Right forelimb (tissue), 1 donor: ENCODE measurements around the gene CPNE4.

ENCODE experiments used
- DNase-seq: peaks from one replicate; pipeline ENCODE4 v3.0.0-alpha.2; 2018

CPNE4 gene

DNA sequence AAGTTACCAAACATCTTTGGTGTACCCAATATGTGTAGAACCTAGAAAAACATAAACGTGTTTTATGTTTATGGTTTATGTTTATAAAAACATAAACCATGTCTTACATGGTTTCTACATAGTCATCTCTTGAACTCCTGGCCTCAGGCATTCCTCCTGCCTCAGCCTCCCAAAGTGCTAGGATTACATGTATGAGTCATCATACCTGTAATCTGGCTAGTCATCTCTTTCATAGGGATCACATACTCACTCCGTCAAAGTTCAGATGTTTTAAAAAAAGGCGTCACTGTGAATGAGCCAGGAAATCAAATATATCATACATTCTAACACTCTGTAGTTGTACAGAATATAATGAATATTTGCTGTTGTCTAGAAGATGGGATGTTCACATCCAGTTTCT lies 178.6 kb downstream of the CPNE4 start:
- DNase-seq = no peak

DNA sequence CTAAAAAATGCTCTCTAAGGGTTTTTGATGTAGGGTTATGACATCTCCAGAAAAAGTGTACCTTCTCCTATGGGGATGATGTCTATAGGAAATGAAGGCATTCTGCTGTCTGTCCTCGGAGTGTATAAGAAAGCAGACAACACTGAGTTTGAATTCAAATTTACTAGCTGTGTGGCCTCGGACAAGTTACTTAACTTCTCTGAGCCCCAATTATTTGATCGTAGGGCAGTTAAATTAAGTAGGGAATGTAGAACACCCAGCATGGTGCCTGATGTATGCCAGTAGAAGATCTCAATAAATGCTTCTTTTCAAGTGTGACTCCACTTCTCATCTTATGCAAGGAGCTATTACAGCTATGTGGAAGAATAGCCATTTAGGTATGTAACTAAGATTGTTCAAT lies 184.6 kb downstream of the CPNE4 start:
- no peak for DNase-seq

DNA sequence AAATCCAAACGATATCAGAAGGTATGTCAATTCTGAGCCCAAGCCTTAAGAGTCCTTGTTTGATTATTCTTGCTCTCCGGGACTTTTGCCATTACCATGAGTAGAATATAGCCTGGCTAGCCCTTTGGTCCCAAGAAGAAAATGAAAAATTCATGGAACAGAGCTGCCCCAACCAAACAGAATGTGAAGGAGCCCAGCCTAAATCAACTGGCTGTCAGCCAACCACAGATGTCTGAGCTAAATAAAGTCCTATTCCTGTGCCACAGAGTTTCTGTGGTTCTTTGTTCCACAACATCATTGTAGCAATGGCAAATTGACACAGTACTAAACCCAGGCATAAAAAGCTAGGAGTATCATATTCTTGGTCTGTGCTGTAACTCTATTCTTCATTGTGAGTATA lies 185.2 kb downstream of the CPNE4 start:
- DNase-seq = no peak

DNA sequence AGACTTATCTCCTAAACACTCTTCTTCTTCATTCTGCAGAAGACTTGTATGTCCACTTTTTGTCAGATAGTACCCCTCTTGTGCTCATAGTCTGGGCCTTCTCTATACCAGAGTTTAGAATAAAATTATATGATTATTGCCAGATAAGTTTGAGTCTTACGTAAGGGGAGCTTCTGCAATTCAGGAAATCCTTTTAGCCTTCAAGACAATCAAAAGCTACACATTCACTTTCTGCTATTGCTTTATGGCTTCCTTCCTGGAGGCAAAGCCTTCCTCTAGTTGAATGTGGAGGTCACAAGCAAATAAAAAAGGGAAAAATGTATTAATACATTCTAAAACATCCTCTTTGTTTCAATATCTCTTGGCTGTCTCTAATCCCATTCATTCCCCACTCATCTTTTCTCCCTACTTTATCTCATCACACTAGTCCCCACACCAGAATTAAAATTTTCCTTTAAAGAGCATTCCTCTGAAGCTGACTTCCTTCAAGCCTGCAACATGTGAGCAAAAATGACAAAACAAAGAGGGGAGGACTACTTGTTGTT lies 186.8 kb downstream of the CPNE4 start:
- no peak for DNase-seq

DNA sequence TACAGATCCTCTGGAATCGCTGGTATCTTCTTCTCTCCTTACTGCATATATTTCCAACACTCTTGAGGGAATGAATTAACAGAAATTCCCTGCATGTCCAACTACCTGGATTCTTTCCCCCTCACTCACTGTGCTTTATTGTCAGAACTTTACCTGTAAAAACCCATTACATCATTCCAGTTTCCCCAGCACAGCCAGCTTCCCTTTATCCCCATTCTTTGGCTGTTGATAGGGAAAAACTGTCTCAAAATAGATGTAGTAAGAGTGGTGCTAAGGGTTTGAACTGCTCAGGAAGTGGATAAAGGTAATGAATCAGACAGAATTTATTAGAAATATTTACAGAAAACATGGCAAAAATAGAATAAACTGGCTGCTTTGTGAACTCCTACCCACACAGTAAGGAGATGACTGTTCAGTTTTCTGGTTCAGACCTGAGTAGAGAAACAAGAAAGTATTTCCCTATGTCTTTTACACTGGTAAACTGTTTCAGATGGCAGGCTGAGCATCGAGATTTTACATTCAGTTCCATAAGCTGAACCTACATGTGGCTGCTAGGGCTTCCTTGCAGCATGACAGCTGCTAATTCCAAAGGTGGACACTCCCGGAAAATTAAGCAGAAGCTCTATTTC lies 188.4 kb downstream of the CPNE4 start:
- no peak for DNase-seq

DNA sequence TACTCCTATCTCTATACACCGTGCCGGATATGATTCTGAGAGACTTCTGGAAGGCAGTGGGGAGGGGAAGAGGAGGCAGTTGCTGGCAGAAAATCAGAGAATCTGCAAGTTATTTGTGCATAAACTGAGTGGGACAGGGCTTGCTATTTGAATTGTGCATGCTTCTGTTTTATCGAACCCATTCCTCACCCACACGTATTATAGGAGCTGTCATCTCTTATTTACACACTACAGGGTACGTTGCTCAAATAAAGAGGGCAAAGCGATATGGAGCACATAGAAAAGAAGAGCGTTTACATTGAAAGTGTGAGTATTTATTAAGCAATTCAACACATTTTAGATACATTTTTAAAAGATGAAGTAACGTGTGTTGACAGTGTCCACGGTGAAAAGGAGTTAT lies 191.6 kb downstream of the CPNE4 start:
- no peak for DNase-seq

DNA sequence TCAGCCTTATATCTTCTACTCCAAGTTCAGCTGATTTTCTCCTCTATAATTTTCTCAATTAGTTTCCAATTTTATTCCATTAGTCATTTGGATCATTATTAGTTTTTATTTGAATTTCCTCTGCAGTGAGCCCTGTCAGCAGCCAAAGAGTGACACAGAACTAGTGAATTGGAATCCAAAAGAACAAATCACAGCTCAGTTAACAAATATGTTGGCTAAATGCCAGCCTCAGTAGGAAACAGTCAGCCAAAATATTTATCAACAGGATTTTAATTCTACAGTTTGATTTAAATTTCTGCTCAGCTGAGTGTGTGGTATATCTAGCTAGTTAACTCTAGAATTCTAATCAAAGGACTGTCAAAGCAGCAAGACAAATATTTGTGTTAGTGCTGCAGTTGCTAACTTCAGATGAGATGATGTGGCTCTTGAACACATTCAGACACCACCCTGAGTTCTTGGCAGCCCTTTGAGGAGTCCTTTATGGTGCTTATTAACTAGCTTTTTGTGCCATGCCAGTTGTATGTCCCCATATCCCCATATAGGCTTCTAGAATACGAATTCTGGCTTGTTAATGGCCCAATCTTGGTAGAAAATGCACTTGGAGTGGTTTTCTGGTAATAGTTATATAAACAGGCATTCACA lies 194.5 kb downstream of the CPNE4 start:
- DNase-seq = no peak

DNA sequence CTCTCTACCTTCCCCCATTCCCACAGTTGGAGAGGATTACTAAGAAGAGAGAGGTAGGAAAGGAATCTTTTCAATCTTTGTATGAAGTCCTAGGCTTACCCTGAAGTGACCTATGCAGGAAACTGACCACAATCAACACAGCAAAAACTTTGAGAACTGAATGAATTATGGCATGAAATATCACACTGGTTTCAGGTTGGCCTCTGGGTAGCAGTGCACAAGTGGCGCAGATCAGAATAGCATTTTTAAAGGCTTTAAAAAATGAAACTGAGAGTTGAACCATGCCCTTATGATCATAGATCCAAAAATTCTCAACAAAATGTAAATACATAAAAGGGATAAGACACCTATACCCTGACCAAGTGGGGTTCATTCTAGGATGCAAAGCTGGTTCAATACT lies 198.9 kb downstream of the CPNE4 start:
- DNase-seq = no peak

DNA sequence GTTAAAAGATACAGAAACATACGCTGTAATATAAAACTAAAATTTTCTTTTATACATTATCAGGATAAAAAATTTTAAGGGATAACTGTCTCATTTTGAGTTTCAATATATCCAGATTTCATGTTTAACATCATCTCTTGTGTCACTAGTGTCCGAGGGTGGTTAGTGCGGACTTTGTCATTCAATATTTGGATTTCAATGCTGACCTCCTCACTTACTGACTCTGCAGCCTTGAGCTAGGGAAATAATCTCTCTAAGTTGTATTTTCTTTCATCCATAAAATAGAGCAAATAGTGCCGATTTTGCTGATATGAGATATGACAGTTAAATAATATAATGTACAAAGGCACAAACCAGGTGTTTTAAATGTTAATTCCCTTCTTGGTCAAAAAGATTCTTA lies 203.2 kb downstream of the CPNE4 start:
- no peak for DNase-seq

DNA sequence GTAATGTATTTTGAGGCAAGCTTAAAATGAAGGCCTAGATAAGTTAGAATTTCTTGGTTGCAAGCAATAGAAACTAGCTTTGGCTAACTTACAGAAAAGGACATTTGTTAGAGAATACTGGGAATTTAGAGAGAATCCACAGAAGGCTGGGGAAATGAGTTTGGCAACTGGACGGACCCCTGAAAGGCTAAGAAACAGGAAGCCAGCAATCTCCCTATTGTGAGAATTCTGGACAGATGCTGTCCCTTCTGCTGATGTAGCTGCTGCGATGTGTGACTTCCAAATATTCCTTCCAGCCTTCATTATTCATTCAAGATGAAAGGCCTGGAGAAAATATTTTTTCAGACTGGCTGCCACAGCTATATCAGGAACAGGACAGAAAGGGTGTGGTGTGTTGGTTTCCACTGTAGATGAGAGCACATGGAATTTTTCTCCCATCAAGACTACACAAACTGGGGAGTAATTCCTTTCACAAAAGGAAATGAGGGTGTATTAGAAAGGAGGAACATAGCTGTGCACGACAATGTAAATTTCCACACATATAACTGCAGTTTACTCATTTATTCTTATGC lies 213.5 kb downstream of the CPNE4 start:
- no peak for DNase-seq

DNA sequence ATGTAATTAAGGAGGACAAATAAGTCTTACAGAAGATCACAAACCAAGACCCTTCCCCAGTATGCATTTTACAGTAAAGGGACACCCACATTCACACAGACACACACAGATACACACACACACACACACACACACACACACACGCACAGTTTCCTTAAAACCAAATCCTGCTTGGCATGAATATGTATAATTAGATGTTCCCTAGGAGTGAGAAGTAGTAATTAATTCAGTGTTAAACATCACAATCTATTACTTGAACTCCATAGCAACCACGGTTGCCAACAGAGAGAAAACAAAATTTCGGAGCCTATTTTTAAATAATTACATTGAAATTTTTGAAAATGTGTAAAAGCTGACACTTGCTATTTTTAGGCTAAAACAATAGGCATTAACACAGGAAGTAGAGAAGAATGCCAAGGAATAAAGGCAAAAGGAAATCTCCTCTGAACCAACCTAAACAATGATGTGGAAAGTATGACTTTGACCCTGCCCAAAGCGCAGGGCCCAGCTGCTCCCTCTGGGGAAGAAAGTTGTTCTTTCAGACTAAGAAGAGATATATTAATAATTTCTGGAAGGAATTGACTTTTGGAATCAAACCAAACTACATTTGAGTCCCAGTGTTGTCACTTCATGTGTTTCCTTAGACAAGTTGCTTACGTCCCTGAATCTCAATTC lies 215.3 kb downstream of the CPNE4 start:
- DNase-seq = no peak

DNA sequence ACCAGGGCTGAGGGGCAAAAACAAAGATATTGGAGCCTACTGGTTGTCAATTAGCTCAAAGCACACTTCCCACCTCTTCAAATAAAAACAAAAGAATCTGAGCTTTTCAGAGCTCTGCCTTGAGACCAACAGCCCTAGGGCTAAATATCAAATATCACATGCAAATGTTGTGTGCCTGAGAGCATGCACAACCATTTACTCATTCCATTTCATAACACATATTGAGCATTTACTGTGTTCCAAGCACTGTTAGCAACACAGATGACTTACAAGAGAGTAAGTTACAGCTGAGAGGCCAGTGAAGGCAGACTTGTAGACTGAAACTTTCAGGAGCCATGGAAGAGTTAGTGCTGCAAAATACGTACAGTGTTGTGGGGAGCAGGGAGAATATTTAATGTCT lies 222.4 kb downstream of the CPNE4 start:
- DNase-seq = no peak

DNA sequence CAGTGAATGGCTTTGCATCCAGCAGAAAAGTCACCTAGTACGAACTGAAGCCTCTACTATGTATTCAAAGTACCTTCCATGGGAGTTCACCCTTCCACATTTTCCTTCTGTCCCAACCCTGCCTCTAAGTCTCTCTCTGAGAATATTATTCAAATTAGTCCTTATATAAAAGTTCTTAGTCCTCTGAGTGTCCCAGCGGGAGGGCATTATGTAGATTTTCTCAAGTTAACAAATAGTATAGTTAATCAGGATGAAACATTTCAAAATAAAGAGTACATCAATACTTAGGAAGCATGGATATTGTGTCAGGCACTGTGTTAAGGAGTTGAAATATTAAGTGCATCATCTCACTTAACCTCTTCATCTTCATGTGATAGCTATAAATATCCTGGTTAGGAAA lies 223.3 kb downstream of the CPNE4 start:
- DNase-seq = no peak

DNA sequence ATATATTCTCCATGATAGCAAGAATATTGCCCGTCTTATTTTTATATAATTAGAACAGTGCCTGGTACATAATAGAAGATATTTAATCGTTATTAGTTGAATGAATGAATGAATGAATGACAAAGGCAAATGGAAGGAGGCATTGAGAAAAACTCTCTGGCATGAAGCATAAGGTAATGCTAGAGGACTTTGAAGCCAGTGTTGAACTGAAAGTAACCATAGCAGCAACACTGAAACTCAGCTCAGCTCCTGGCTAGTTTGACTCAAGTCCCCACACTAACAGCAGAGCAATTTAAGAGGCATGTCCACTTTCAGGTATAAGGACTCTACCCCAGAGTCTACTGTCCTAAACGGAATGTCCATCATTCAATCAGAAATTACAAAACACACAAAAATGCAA lies 227.0 kb downstream of the CPNE4 start:
- DNase-seq = no peak

DNA sequence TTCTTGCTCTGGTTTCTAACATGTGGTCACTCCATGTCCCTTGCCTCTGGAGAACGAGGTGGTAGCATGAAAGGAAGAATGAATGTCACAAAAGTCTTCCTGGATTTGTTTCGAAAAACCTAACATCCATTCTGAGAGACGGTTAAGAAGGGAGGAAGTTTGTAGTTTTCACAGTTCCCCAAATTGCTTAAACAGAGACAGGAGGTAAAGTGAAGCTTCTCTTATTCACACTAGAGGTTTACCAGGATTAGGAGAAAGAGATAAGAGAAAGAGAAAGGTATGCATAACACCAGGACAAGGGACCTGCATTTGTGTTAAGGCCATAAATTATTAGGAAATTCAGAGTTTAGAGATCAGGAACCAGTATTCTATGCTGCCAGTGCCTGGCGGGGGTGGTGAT lies 228.1 kb downstream of the CPNE4 start:
- no peak for DNase-seq

DNA sequence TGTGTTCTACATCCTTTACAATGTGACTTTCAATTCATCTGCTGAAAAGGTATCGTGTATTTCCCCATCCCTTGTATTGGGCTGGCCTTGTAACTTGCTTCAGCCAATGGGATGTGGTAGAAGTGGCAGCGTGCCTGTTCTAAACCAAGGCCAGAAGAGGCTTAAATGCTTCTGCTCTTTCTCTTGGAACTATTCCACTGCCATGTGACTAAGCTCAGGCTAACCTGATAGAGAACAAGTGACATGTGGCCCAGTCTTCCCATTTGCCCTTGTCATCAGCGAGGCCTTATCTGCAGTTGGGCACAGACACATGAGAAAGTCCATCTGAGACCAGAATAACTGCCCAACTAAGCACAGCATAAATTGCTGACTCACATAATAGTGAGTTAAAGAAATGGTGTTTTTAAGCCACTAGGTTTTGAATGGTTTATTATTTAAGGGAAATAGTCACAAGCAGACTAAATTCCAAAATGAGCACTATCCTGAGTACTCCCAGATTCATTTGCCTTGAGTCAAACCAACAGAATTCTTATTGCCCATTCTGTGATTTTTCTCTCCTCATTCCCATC lies 230.2 kb downstream of the CPNE4 start:
- no peak for DNase-seq

DNA sequence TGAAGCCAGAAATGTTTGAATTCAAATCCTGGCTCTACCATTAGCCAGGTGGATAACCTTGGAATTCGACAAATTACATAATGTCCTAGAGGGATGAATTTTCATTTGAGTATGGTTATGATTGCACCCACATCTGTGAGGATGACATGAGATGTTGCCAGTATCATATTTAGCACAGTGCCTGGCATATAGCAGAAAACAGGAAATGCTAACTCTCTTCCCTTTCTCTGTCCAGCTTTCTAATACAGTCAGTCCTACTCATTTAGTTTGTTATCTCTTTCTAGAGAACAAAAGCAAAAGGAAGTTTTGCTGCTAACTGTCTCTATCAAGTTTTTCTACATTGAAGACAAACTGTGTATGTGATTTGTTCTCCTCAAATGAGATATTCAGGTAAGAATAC lies 231.7 kb downstream of the CPNE4 start:
- DNase-seq = no peak

DNA sequence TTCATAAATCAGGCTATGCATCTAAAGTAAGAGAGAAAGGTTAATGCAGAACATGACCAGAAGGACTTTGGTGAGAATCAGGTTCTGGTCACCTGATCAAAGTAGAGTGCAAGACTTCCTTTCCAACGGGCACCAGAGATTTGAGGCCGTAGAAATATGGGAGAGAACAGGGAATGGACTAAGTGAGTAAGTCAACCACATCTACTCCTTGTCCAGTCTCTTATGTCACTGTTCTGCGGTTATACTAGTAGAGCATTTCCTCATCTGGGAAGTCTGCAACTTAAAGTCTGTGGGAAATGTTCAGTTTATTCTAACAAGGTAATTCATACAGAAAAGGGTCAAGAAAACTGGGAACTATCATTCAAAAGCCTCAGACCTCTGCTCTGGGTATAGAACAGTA lies 232.8 kb downstream of the CPNE4 start:
- DNase-seq = no peak

DNA sequence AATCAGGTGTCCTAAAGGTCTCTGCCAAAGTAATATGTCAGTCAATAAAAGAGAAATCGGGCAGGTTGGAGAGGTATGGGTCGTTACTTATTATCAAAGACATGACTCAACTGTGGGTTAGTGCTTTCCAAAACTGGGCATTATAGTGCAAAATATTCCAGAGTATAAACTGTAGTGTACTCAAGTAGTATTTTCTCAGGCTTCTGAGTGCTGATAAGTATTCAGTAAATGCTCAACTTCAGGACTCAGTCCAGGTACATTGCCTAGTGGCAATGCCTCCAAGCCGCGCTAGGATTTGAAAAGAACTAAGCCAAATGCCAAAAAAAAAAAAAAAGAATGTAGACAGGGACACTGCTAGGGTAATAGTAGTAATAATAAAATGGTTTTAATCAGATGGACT lies 233.2 kb downstream of the CPNE4 start:
- DNase-seq = no peak

DNA sequence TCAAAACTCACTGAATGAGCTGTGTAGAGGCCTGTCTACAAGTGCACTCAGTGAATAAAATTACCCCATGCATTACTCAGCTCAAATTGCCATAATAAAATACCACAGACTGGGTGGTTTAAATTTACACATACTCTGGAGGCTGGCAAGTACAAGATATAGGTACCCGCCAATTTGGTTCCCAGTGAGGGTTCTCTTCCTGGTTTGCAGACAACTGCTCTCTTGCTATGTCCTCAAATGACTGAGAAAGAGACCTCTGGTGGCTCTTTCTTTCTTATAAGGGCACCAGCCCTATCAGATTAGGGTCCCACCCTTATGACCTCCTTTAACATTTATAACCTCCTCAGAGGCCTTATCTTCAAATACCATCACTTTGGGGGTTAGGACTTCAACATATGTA lies 237.0 kb downstream of the CPNE4 start:
- DNase-seq = no peak

DNA sequence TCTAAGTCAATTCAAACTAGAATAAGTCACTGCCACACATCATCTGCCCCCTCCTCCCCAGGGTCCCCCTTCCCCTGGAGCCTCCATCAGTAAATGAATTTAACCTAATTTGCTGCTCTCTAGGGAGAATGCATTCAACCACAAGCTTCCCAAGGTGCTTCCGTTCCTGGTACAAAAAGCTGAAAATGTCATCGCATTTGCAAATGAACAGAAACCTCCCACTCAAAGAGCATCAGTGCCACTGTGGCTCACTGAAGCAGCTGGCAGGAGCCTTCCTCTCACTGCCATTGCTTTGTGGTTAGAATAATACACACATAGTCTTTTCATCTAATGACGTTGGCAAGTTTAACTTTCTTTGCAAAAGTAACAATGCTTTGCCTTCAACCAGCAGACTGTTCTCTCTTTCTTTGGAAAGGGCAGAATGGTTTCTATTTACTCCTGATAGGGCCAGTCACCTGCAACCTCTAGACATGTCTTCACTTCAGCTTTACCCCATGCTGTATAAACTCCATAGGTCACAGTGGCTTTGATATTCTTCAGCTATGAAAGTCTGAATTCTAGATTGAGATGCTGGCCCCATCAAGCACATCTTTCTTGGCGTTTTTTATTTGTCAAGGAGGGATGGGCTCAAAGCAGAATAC lies 238.1 kb downstream of the CPNE4 start:
- DNase-seq = no peak

DNA sequence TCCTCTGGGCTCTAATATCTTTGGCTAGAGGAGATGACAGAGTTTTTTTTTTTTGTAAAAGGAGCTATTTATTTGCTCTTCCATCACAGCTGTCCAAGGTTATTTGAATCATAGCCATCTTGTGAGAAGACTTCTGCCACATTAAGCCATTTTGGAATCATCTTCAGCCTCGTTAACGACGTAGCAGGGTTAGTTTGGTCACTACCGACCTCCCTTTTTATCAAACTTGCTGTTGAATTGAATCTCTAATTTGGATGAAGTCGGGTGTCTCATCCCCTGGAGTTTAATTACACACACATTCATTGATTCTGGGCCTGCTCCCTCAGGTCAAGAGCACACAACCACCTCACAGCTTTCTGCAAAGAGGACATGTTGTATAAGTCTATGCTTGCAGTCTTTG lies 238.7 kb downstream of the CPNE4 start:
- DNase-seq = no peak
